Stimulated activated naive CD8-positive, alpha-beta T cell treated with anti-CD3 and anti-CD28 coated beads, Interleukin-15, Interleukin-2, amounts not matched to agents 100 ng/mL and 50 ng/mL, for 24 hours (primary cell): Measurements from ENCODE around the gene METTL9.

Experiments
- H3K27ac Mint-ChIP-seq: one replicate; pipeline ENCODE4 v1.8.0; 2021; ENCODE audit warnings: mild to moderate bottlenecking, mixed read lengths
- H3K27me3 Mint-ChIP-seq: one replicate; pipeline ENCODE4 v1.8.0; 2021; ENCODE audit warnings: mixed read lengths
- H3K36me3 Mint-ChIP-seq: one replicate; pipeline ENCODE4 v1.8.0; 2021; ENCODE audit warnings: low read depth, mixed read lengths
- H3K4me1 Mint-ChIP-seq: one replicate; pipeline ENCODE4 v1.8.0; 2021; ENCODE audit warnings: low read depth, mixed read lengths
- H3K4me3 Mint-ChIP-seq: one replicate; pipeline ENCODE4 v1.8.0; 2021; ENCODE audit warnings: mild to moderate bottlenecking, mixed read lengths
- H3K9me3 Mint-ChIP-seq: one replicate; pipeline ENCODE4 v1.8.0; 2021; ENCODE audit warnings: mixed read lengths

METTL9 gene

GRCh38 chr16:21704733-21705132 is 105.4 kb downstream of the METTL9 start:
- Mint-ChIP-seq H3K36me3 (no peaks in the 10 kb centered on the region), H3K27me3 (no peaks in the 10 kb centered on the region), H3K27ac (no peak overlapping the region), H3K4me1 (peaks cover 8% of the 10 kb centered on the region), H3K4me3 (no peak overlapping the region), H3K9me3 (no peaks in the 10 kb centered on the region)
